GM12878 (cell line): ENCODE measurements around the gene ZNF878. TPM values are rescaled to one million over a fixed set of nuclear protein-coding genes. Genes with fewer than 3 reads are reported as not detected.

ENCODE experiments used
- ATAC-seq: fragments of 200-7000 bp; cut with Tn5 transposase; 3 replicates; pipeline ENCODE4 v1.9.1; 2020; ENCODE audit warnings: mild to moderate bottlenecking, moderate library complexity
- BruUV-seq: library from RNA; stranded (reverse); fragments of 400-500 nt; replicated peaks from 2 replicates; lab custom pipeline; 2021; lab: Mats Ljungman, UMichigan
- CTCF ChIA-PET: fragments of 300-600 bp; sonication (Branson Sonifier 250); formaldehyde crosslinking; extraction: SDS; loops from one replicate; lab custom pipeline; 2021; ENCODE audit warnings: inconsistent platforms; lab: Yijun Ruan, JAX
- POLR2A ChIA-PET: fragments of 350-600 bp; formaldehyde crosslinking; extraction: SDS; loops from one replicate; lab custom pipeline; 2021; ENCODE audit warnings: inconsistent platforms; lab: Charles Lee
- RAD21 ChIA-PET: fragments of 300-600 bp; sonication (Branson Sonifier 250); formaldehyde crosslinking; loops from one replicate; lab custom pipeline; 2023; ENCODE audit warnings: antibody characterized with exemption; ENCODE audit not compliant: unreplicated experiment; lab: Charles Lee
- SMC1A ChIA-PET: fragments of 300-600 bp; sonication (Branson Sonifier 250); formaldehyde crosslinking; loops from one replicate; lab custom pipeline; 2023; ENCODE audit not compliant: unreplicated experiment, uncharacterized antibody; lab: Charles Lee
- DNase-seq: peaks from one replicate; pipeline ENCODE4 v3.0.0-alpha.2; 2011; ENCODE audit warnings: low read depth, low spot score
- FAIRE-seq: peaks from 3 replicates; lab custom pipeline; 2011; peaks lifted over from hg19 to GRCh38; lab: Jason Lieb, UNC
- H2AFZ ChIP-seq: 2 replicates; pipeline ENCODE4 v1.6.0; 2011; ENCODE audit warnings: low read depth, low read length, control low read depth; ENCODE audit not compliant: control insufficient read depth
- H3K27ac ChIP-seq: 2 replicates; pipeline ENCODE4 v1.5.1; 2011; ENCODE audit warnings: control low read depth; ENCODE audit not compliant: control insufficient read depth, insufficient read depth
- H3K27me3 ChIP-seq, 2 experiments: replicated peaks in 1 of 2; 2 replicates each; pipeline versions ENCODE4 v1.6.0 to v1.6.1; 2011; ENCODE audit warnings: low read length in 1 of 2; ENCODE audit not compliant: control insufficient read depth in 2 of 2, insufficient read depth in 2 of 2
- H3K36me3 ChIP-seq, 2 experiments: 2 replicates each; pipeline ENCODE4 v1.5.1; 2011; ENCODE audit warnings: low read length in 1 of 2; ENCODE audit not compliant: control insufficient read depth in 2 of 2, insufficient read depth in 2 of 2
- H3K4me1 ChIP-seq: 2 replicates; pipeline ENCODE4 v1.6.1; 2011; ENCODE audit warnings: mild to moderate bottlenecking, low read length, moderate library complexity, mixed read lengths; ENCODE audit not compliant: control insufficient read depth, insufficient read depth
- H3K4me2 ChIP-seq: 2 replicates; pipeline ENCODE4 v1.6.0; 2011; ENCODE audit warnings: control low read depth; ENCODE audit not compliant: control insufficient read depth, insufficient read depth
- H3K4me3 ChIP-seq: fragments of 200-600 bp; sonication (generic); 2 replicates; pipeline ENCODE4 v1.5.1; 2016
- H3K79me2 ChIP-seq: 2 replicates; pipeline ENCODE4 v1.6.0; 2011; ENCODE audit warnings: low read length; ENCODE audit not compliant: control insufficient read depth, insufficient read depth
- H3K9ac ChIP-seq: 2 replicates; pipeline ENCODE4 v1.8.0; 2011; ENCODE audit warnings: low read length, control low read depth, mixed read lengths; ENCODE audit not compliant: control insufficient read depth, insufficient read depth
- H3K9me3 ChIP-seq: replicated peaks from 3 replicates; pipeline ENCODE4 v1.5.1; 2011; ENCODE audit warnings: mild to moderate bottlenecking, low read length; ENCODE audit not compliant: control insufficient read depth, insufficient read depth
- H4K20me1 ChIP-seq: 2 replicates; pipeline ENCODE4 v1.6.0; 2011; ENCODE audit not compliant: control insufficient read depth, insufficient read depth
- ASH2L ChIP-seq: fragments of 300-600, 200-600 bp; sonication (generic); IDR thresholded peaks from 2 replicates; pipeline ENCODE4 v1.6.1; 2017; ENCODE audit warnings: low read depth, mild to moderate bottlenecking, borderline replicate concordance
- BRCA1 ChIP-seq: IDR thresholded peaks from 2 replicates; pipeline ENCODE4 v1.6.1; 2011; ENCODE audit warnings: low read depth, low read length, improper control_type of control experiment
- CHD1 ChIP-seq: IDR thresholded peaks from 2 replicates; pipeline ENCODE4 v1.6.1; 2012; ENCODE audit warnings: low read depth, low read length, improper control_type of control experiment
- CREB1 ChIP-seq: IDR thresholded peaks from 2 replicates; pipeline ENCODE4 v1.6.1; 2012; ENCODE audit warnings: low read depth, mild to moderate bottlenecking, inconsistent platforms
- CTCF ChIP-seq, 3 experiments: IDR thresholded peaks in 2 of 3; conservative IDR thresholded peaks in 1 of 3; 2 replicates each; pipeline ENCODE4 v1.5.1; 2011; ENCODE audit warnings: low read depth in 3 of 3, low read length in 3 of 3, mild to moderate bottlenecking in 3 of 3, control low read depth in 2 of 3, moderate library complexity in 2 of 3, inconsistent platforms in 1 of 3, mixed read lengths in 1 of 3; ENCODE audit not compliant: control insufficient read depth in 2 of 3, insufficient read depth in 1 of 3; ENCODE audit errors: extremely low read depth in 1 of 3
- NFYA ChIP-seq: IDR thresholded peaks from 2 replicates; pipeline ENCODE4 v1.6.1; 2011; ENCODE audit warnings: low read depth, mild to moderate bottlenecking, low read length, improper control_type of control experiment, borderline replicate concordance
- NRF1 ChIP-seq: conservative IDR thresholded peaks from 2 replicates; pipeline ENCODE4 v1.6.1; 2011; ENCODE audit warnings: mild to moderate bottlenecking, low read depth, low read length, improper control_type of control experiment
- PAX8 ChIP-seq: fragments of 450-650 bp; IDR thresholded peaks from 2 replicates; pipeline ENCODE4 v1.6.1; 2017; ENCODE audit warnings: mild to moderate bottlenecking, moderate library complexity
- POLR2A ChIP-seq: IDR thresholded peaks from 2 replicates; pipeline ENCODE4 v1.6.1; 2011; ENCODE audit warnings: low read depth, mild to moderate bottlenecking, low read length
- RELA ChIP-seq: fragments of 450-650 bp; IDR thresholded peaks from 2 replicates; pipeline ENCODE4 v1.8.0; 2014; ENCODE audit warnings: borderline replicate concordance; ENCODE audit not compliant: partially characterized antibody
- STAT1 ChIP-seq: fragments of 450-650 bp; conservative IDR thresholded peaks from 2 replicates; pipeline ENCODE4 v1.6.1; 2014; ENCODE audit warnings: antibody characterized with exemption, mild to moderate bottlenecking
- TCF7 ChIP-seq: IDR thresholded peaks from 2 replicates; pipeline ENCODE4 v1.6.1; 2014; ENCODE audit warnings: antibody characterized with exemption, borderline replicate concordance
- ZNF622 ChIP-seq: fragments of 450-650 bp; IDR thresholded peaks from 2 replicates; pipeline ENCODE4 v1.6.1; 2017; ENCODE audit warnings: mild to moderate bottlenecking, inconsistent platforms
- WGBS: methylation state at CpG from one replicate; pipeline ENCODE4 v1.1.6; 2016; ENCODE audit warnings: low lambda C conversion rate; ENCODE audit not compliant: insufficient replicate concordance, insufficient coverage; ENCODE audit errors: missing lambda C conversion rate; 5-methylcytosine and 5-hydroxymethylcytosine counted together
- in situ Hi-C: fragments of 300-500 bp; cut with MboI; formaldehyde crosslinking; loops from 9 replicates; pipeline ENCODE4 v1.14.3; 2018; ENCODE audit warnings: mixed read lengths
- intact Hi-C: fragments of 100-400 bp; cut with micrococcal nuclease; formaldehyde crosslinking; loops from one replicate; pipeline ENCODE4 v1.14.2; 2022; ENCODE audit not compliant: unreplicated experiment
- polyA plus RNA-seq, 11 experiments: library from polyadenylated mRNA; depleted of rRNA in 4 of 11; unstranded in 6 of 11; stranded (reverse) in 5 of 11; fragments of >200 nt; fragmentation: Nextera tagmentation in 4 of 11; fragmentation: Illumina TruSeq in 1 of 11; extraction: Ambion mirVana in 4 of 11; extraction: Trizol in 1 of 11; gene quantifications; 1 replicate in 1 of 11; 2 replicates in 10 of 11; pipeline versions ENCODE4 v1.2.1 to v1.2.3, GENCODE V29; 2011 to 2016; ENCODE audit warnings: inconsistent platforms in 2 of 11, missing spikeins in 2 of 11, low read depth in 1 of 11
- total RNA-seq, 4 experiments: library from RNA; depleted of rRNA in 3 of 4; stranded (reverse); fragments of >200 nt in 3 of 4; fragmentation: Illumina TruSeq in 1 of 4; extraction: Trizol in 1 of 4; gene quantifications; 2 replicates each; pipeline versions ENCODE4 v1.2.1 to v1.2.3, GENCODE V29; 2013 to 2021
- TF ChIP-seq, protein P1 (sequence below): fragments of 450-650 bp; formaldehyde crosslinking; IDR thresholded peaks from 2 replicates; pipeline ENCODE4 v1.5.0; 2022; ENCODE audit warnings: mild to moderate bottlenecking, missing genetic modification characterization
- TF ChIP-seq, protein P2 (sequence below): fragments of 450-650 bp; IDR thresholded peaks from 2 replicates; pipeline ENCODE4 v1.6.1; 2016; ENCODE audit warnings: mild to moderate bottlenecking

The ZNF878 gene
- total and polyA plus RNA-seq, 10 of the 15 experiments (the other 5 are each of a cell fraction or from before 2014, with no cell fraction given): 0.24 to 1.3 (median 0.71) TPM

GRCh38 chr19:12035220-12036172, 17.3 kb downstream of the ZNF878 start, which contains the start of gene ZNF433 (continued):
- TF ChIP-seq, protein P1, sequence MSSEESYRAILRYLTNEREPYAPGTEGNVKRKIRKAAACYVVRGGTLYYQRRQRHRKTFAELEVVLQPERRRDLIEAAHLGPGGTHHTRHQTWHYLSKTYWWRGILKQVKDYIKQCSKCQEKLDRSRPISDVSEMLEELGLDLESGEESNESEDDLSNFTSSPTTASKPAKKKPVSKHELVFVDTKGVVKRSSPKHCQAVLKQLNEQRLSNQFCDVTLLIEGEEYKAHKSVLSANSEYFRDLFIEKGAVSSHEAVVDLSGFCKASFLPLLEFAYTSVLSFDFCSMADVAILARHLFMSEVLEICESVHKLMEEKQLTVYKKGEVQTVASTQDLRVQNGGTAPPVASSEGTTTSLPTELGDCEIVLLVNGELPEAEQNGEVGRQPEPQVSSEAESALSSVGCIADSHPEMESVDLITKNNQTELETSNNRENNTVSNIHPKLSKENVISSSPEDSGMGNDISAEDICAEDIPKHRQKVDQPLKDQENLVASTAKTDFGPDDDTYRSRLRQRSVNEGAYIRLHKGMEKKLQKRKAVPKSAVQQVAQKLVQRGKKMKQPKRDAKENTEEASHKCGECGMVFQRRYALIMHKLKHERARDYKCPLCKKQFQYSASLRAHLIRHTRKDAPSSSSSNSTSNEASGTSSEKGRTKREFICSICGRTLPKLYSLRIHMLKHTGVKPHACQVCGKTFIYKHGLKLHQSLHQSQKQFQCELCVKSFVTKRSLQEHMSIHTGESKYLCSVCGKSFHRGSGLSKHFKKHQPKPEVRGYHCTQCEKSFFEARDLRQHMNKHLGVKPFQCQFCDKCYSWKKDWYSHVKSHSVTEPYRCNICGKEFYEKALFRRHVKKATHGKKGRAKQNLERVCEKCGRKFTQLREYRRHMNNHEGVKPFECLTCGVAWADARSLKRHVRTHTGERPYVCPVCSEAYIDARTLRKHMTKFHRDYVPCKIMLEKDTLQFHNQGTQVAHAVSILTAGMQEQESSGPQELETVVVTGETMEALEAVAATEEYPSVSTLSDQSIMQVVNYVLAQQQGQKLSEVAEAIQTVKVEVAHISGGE (CRISPR knock-in tag): 0 out of 2 replicates have a peak, but pooled peaks have one; percentile 46
- no peak for TF ChIP-seq TCF7
- TF ChIP-seq, all 136 proteins: peak for 16

- BruUV-seq: no TSS peak
- H3K27ac ChIP-seq: no peak overlapping the region; the same call in 1 of the 2 replicates
- peak overlapping the region; percentile 78 for H3K4me3 ChIP-seq
- no peak overlapping the region for H2AFZ ChIP-seq
- DNase-seq (no peak), FAIRE-seq (no peak), ATAC-seq (no peak)
- H3K27me3 ChIP-seq: no peaks in the 10 kb centered on the region
- no peaks in the 10 kb centered on the region for H3K4me1 ChIP-seq
- ChIA-PET SMC1A (interaction anchor here (0.9 to 1.0 kb wide), 2 partner anchors 43 to 47 kb away, joined by 3 read pairs; no protein-coding TSS in a partner anchor), RAD21 (interaction anchor here (1.0 kb wide), 1 partner anchor 71 kb away, joined by 3 read pairs; no protein-coding TSS in a partner anchor), CTCF (interaction anchor here (0.5 to 3.0 kb wide), 4 partner anchors 19 to 110 kb away, joined by 3 to 14 read pairs (median 4); partner anchors contain the start of genes ZNF700 and ZNF763), POLR2A (no interaction called here)
- 96% methylated on average over 8 of the region's 8 CpGs for WGBS
- H3K36me3 ChIP-seq: no peaks in the 10 kb centered on the region
- peak overlapping the region; percentile 82 for H3K4me2 ChIP-seq
- intact Hi-C loops: no loop called here
- H3K9me3 ChIP-seq: no peaks in the 10 kb centered on the region; the same call in 2 of the 3 replicates
- H4K20me1 ChIP-seq: no peaks in the 10 kb centered on the region
- H3K9ac ChIP-seq: peak overlapping the region; percentile 87; the same call in 1 of the 2 replicates
- no peaks in the 10 kb centered on the region; the same call in none of the 2 replicates for H3K79me2 ChIP-seq
- in situ Hi-C loops: no loop called here
- no peak for TF ChIP-seq CHD1
- no peak for TF ChIP-seq CREB1
- TF ChIP-seq ASH2L: no peak
- no peak for TF ChIP-seq BRCA1
- TF ChIP-seq POLR2A: no peak
- TF ChIP-seq PAX8: no peak
- TF ChIP-seq RELA: no peak
- TF ChIP-seq STAT1: no peak
- no peak for TF ChIP-seq ZNF622
- TF ChIP-seq, protein P2, sequence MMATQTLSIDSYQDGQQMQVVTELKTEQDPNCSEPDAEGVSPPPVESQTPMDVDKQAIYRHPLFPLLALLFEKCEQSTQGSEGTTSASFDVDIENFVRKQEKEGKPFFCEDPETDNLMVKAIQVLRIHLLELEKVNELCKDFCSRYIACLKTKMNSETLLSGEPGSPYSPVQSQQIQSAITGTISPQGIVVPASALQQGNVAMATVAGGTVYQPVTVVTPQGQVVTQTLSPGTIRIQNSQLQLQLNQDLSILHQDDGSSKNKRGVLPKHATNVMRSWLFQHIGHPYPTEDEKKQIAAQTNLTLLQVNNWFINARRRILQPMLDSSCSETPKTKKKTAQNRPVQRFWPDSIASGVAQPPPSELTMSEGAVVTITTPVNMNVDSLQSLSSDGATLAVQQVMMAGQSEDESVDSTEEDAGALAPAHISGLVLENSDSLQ: no peak
- no peak for TF ChIP-seq CTCF (IDR thresholded peaks at IDR 0.05 in 2 of 3, conservative IDR thresholded peaks at IDR 0.05 in 1 of 3; ENCODE audit: control insufficient read depth in 2 of 3, extremely low read depth in 1 of 3, insufficient read depth in 1 of 3, low read depth in 3 of 3, low read length in 3 of 3)
- no peak for TF ChIP-seq NFYA
- TF ChIP-seq NRF1: no peak
These were observed 18.1 kb downstream of the ZNF878 start for GRCh38 chr19:12034620-12035019.
